Measurements from ENCODE around the gene CTU2. TPM values are rescaled to one million over a fixed set of nuclear protein-coding genes. Genes with fewer than 3 reads are reported as not detected.

The CTU2 gene
- polyA plus RNA-seq, 1 of the 3 experiments (the other 2 are of a cell fraction) = 16.2 TPM

DNA sequence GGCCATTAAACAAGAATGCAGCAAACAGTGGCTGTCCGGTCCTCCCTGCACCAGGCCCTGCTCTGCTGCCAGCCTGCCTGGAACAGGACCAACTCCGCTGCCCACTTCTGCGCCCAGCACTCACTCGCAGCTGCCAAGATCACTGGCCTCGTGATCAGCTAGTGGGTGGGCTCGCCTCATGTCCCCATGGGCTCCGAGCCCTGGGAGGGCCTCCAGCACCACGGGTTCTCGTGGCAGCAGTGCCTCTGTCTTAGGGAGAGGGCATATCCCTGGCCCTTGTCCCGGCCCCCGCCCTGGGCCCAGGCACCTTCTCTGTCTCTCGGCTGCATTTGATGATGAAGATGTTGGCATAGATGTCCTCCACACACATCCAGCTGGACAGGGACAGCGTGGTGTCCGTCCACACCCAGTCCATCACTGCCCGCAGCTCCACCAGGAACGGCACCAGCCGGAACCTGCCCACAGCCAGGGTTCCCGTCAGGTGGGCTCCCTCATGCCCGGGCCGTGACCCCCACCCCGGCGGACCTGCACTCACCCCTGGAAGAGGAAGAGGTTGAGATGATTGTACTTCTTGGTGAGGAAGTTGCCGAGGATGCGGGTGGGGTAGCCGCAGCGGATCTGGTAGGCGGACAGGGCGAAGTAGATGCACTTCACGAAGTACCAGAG, 13.1 kb downstream of the CTU2 start:
- TF ChIP-seq, protein P1, sequence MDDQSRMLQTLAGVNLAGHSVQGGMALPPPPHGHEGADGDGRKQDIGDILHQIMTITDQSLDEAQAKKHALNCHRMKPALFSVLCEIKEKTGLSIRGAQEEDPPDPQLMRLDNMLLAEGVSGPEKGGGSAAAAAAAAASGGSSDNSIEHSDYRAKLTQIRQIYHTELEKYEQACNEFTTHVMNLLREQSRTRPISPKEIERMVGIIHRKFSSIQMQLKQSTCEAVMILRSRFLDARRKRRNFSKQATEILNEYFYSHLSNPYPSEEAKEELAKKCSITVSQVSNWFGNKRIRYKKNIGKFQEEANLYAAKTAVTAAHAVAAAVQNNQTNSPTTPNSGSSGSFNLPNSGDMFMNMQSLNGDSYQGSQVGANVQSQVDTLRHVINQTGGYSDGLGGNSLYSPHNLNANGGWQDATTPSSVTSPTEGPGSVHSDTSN (IDR thresholded peaks at IDR 0.05) = no peak
- TF ChIP-seq IRF3 (IDR thresholded peaks at IDR 0.05; ENCODE audit: low read depth, low read length) (no peak), POLR2AphosphoS5 (IDR thresholded peaks at IDR 0.05; ENCODE audit: low read depth, low read length) (no peak)
- no peak overlapping the region for H3K4me2 ChIP-seq

GRCh38 chr16:88719933-88720296, 13.6 kb downstream of the CTU2 start:
- WGBS (ENCODE audit: low lambda C conversion rate) = 90% methylated on average over 2 of the region's 19 CpGs
- Histone ChIP-seq H3K36me3 (replicated peaks in 1 of 2; ENCODE audit: control insufficient read depth in 1 of 2, insufficient read depth in 2 of 2, low read length in 1 of 2) (peaks cover 17 to 67% of the 10 kb centered on the region in 2 experiments), H3F3A (replicated peaks; ENCODE audit: insufficient read depth) (peaks cover 5% of the 10 kb centered on the region), H3K4me1 (ENCODE audit: control insufficient read depth in 1 of 2, insufficient read depth in 2 of 2, low read depth in 1 of 2, low read length in 1 of 2) (peaks cover 0 to 1% of the 10 kb centered on the region in 2 experiments; a peak in 1 of 4 replicates), H3K9me3 (no peaks in the 10 kb centered on the region), H3K79me2 (ENCODE audit: insufficient read depth) (no peaks in the 10 kb centered on the region), H3K9me2 (no peaks in the 10 kb centered on the region), H3K27ac (ENCODE audit: low read depth in 2 of 2, low read length in 1 of 2) (no peak overlapping the region), H2AFZ (ENCODE audit: low read depth) (no peak overlapping the region), H4K20me1 (ENCODE audit: insufficient read depth) (no peaks in the 10 kb centered on the region), H3K4me2 (no peak overlapping the region), H3K27me3 (ENCODE audit: insufficient read depth) (no peaks in the 10 kb centered on the region), H3K4me3 (ENCODE audit: low read depth in 2 of 2, low read length in 1 of 2) (no peak overlapping the region), H3K9ac (no peak overlapping the region)
- POLR2A ChIA-PET = no interaction called here
- DNase-seq = no peak
- CTCF ChIA-PET = interaction anchor here (5.0 kb wide), 1 partner anchor 16 kb away, joined by 28 read pairs; no protein-coding TSS in a partner anchor
- no peak for TF ChIP-seq GATA2 (CRISPR knock-in tag; IDR thresholded peaks at IDR 0.05)
- TF ChIP-seq MEF2A (IDR thresholded peaks at IDR 0.05; ENCODE audit: borderline replicate concordance, low read depth) = no peak
- TF ChIP-seq MAX (IDR thresholded peaks at IDR 0.05; ENCODE audit: low read depth) = no peak
- TF ChIP-seq RFX5 (IDR thresholded peaks at IDR 0.05; ENCODE audit: low read length) = no peak
- no peak for TF ChIP-seq EP300 (IDR thresholded peaks at IDR 0.05; ENCODE audit: borderline replicate concordance in 1 of 2, low read depth in 1 of 2, low read length in 1 of 2)
- TF ChIP-seq, protein P2, sequence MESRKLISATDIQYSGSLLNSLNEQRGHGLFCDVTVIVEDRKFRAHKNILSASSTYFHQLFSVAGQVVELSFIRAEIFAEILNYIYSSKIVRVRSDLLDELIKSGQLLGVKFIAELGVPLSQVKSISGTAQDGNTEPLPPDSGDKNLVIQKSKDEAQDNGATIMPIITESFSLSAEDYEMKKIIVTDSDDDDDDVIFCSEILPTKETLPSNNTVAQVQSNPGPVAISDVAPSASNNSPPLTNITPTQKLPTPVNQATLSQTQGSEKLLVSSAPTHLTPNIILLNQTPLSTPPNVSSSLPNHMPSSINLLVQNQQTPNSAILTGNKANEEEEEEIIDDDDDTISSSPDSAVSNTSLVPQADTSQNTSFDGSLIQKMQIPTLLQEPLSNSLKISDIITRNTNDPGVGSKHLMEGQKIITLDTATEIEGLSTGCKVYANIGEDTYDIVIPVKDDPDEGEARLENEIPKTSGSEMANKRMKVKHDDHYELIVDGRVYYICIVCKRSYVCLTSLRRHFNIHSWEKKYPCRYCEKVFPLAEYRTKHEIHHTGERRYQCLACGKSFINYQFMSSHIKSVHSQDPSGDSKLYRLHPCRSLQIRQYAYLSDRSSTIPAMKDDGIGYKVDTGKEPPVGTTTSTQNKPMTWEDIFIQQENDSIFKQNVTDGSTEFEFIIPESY (IDR thresholded peaks at IDR 0.05; ENCODE audit: borderline replicate concordance, low read depth) = no peak
- no peak for TF ChIP-seq MXI1 (IDR thresholded peaks at IDR 0.05; ENCODE audit: low read depth, low read length)
- no peak for TF ChIP-seq FOSL2 (IDR thresholded peaks at IDR 0.05; ENCODE audit: borderline replicate concordance, low read depth)
- TF ChIP-seq, protein P1 (IDR thresholded peaks at IDR 0.05) = no peak
- TF ChIP-seq FOXJ3 (CRISPR knock-in tag; IDR thresholded peaks at IDR 0.05) = no peak
- TF ChIP-seq, protein P3, sequence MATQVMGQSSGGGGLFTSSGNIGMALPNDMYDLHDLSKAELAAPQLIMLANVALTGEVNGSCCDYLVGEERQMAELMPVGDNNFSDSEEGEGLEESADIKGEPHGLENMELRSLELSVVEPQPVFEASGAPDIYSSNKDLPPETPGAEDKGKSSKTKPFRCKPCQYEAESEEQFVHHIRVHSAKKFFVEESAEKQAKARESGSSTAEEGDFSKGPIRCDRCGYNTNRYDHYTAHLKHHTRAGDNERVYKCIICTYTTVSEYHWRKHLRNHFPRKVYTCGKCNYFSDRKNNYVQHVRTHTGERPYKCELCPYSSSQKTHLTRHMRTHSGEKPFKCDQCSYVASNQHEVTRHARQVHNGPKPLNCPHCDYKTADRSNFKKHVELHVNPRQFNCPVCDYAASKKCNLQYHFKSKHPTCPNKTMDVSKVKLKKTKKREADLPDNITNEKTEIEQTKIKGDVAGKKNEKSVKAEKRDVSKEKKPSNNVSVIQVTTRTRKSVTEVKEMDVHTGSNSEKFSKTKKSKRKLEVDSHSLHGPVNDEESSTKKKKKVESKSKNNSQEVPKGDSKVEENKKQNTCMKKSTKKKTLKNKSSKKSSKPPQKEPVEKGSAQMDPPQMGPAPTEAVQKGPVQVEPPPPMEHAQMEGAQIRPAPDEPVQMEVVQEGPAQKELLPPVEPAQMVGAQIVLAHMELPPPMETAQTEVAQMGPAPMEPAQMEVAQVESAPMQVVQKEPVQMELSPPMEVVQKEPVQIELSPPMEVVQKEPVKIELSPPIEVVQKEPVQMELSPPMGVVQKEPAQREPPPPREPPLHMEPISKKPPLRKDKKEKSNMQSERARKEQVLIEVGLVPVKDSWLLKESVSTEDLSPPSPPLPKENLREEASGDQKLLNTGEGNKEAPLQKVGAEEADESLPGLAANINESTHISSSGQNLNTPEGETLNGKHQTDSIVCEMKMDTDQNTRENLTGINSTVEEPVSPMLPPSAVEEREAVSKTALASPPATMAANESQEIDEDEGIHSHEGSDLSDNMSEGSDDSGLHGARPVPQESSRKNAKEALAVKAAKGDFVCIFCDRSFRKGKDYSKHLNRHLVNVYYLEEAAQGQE (IDR thresholded peaks at IDR 0.05; ENCODE audit: low read depth, low read length) = no peak
- TF ChIP-seq SMC3 (IDR thresholded peaks at IDR 0.05; ENCODE audit: low read depth, low read length) = no peak
- no peak for TF ChIP-seq USF1 (IDR thresholded peaks at IDR 0.05; ENCODE audit: borderline replicate concordance, low read depth)

More for the DNA sequence above, 13.1 kb downstream of the CTU2 start:
- Histone ChIP-seq H3K9me3 (no peaks in the 10 kb centered on the region), H3K36me3 (replicated peaks in 1 of 2; ENCODE audit: control insufficient read depth in 1 of 2, insufficient read depth in 2 of 2, low read length in 1 of 2) (peaks cover 17 to 71% of the 10 kb centered on the region in 2 experiments), H3K9ac (no peak overlapping the region), H3K79me2 (ENCODE audit: insufficient read depth) (no peaks in the 10 kb centered on the region), H2AFZ (ENCODE audit: low read depth) (no peak overlapping the region), H3K9me2 (no peaks in the 10 kb centered on the region), H4K20me1 (ENCODE audit: insufficient read depth) (no peaks in the 10 kb centered on the region), H3K4me3 (ENCODE audit: low read depth in 2 of 2, low read length in 1 of 2) (no peak overlapping the region), H3F3A (replicated peaks; ENCODE audit: insufficient read depth) (peaks cover 5% of the 10 kb centered on the region), H3K27me3 (ENCODE audit: insufficient read depth) (no peaks in the 10 kb centered on the region), H3K4me1 (ENCODE audit: control insufficient read depth in 1 of 2, insufficient read depth in 2 of 2, low read depth in 1 of 2, low read length in 1 of 2) (no peaks in the 10 kb centered on the region; a peak in 1 of 4 replicates), H3K27ac (ENCODE audit: low read depth in 2 of 2, low read length in 1 of 2) (no peak overlapping the region)
- CTCF ChIA-PET = interaction anchor here (1.7 to 5.0 kb wide), 2 partner anchors 17 to 18 kb away, joined by 6 to 28 read pairs; no protein-coding TSS in a partner anchor
- DNase-seq = no peak
- POLR2A ChIA-PET = no interaction called here
- 97% methylated on average over 22 of the region's 29 CpGs for WGBS (ENCODE audit: low lambda C conversion rate)
